Body of pancreas (tissue), 4 donors: ENCODE results near the gene SLC15A4. TPM values are rescaled to one million over a fixed set of nuclear protein-coding genes. Genes with fewer than 3 reads are reported as not detected.
"Not testable (repeated sequence)": the region's sequence is repeated elsewhere in the genome, so short reads cannot be mapped to it uniquely, and the experiment has no call there.

Experiments
- ATAC-seq: fragments of 150-250 bp; one replicate; pipeline ENCODE4 v1.9.1; 2016
- DNase-seq, 4 donors: peaks; one replicate each; pipeline ENCODE4 v3.0.0-alpha.2; 2019
- H3K27ac ChIP-seq, 4 donors: fragments of 200-600 bp; sonication (generic); 1 replicate in 3 of 4; 2 replicates in 1 of 4; pipeline versions ENCODE4 v1.5.1 to v1.6.1; 2016 to 2019; ENCODE audit warnings: mild to moderate bottlenecking in 1 of 4, mixed read lengths in 1 of 4, moderate library complexity in 1 of 4
- H3K27me3 ChIP-seq, 2 donors: fragments of 200-600 bp; sonication (generic); one replicate each; pipeline ENCODE4 v1.6.0; 2016; ENCODE audit warnings: mild to moderate bottlenecking in 1 of 2
- H3K36me3 ChIP-seq, 2 donors: fragments of 200-600 bp; sonication (generic); replicated peaks in 1 of 2; 2 replicates each; pipeline ENCODE4 v1.5.1; 2016; ENCODE audit warnings: low read depth in 2 of 2; ENCODE audit not compliant: insufficient read depth in 1 of 2
- H3K4me1 ChIP-seq: fragments of 200-600 bp; sonication (generic); one replicate; pipeline ENCODE4 v1.6.0; 2016
- H3K4me3 ChIP-seq, 2 donors: fragments of 200-600 bp; sonication (generic); 1 replicate in 1 of 2; 2 replicates in 1 of 2; pipeline ENCODE4 v1.5.1; 2016 to 2019
- H3K9me3 ChIP-seq, 3 donors: fragments of 200-600 bp; sonication (generic); 1 replicate in 2 of 3; 2 replicates in 1 of 3; pipeline ENCODE4 v1.5.1; 2016
- CTCF ChIP-seq, 7 experiments: fragments of 450-650 bp in 4 of 7; fragments of 200-600 bp in 3 of 7; sonication (generic) in 3 of 7; IDR thresholded peaks; one replicate each; pipeline ENCODE4 v1.5.1; 2016 to 2019; ENCODE audit warnings: antibody characterized with exemption in 7 of 7
- POLR2A ChIP-seq, 3 donors: fragments of 450-650 bp; IDR thresholded peaks; one replicate each; pipeline ENCODE4 v1.6.1; 2016; ENCODE audit warnings: antibody characterized with exemption in 3 of 3, mild to moderate bottlenecking in 2 of 3
- WGBS, 2 donors: methylation state at CpG; one replicate each; pipeline ENCODE4 v1.1.5; 2017; 5-methylcytosine and 5-hydroxymethylcytosine counted together
- intact Hi-C: fragments of 100-400 bp; cut with DNase I; formaldehyde crosslinking; loops from one replicate; pipeline ENCODE4 v1.15.1; 2023
- total RNA-seq, 2 donors: library from RNA; depleted of rRNA; stranded (reverse); fragments of >200 nt; gene quantifications; one replicate each; pipeline ENCODE4 v1.1.0, GENCODE V29; 2016

Gene SLC15A4
- total RNA-seq, 2 donors from 2014 or later = 14.5 to 21.0 TPM

GRCh38 chr12:128848371-128848770 is 24.6 kb upstream of the SLC15A4 start:
- Histone ChIP-seq H3K4me3 (no peak overlapping the region), H3K27ac (no peak overlapping the region), H3K36me3 (no peaks in the 10 kb centered on the region), H3K27me3 (no peaks in the 10 kb centered on the region), H3K9me3 (no peaks in the 10 kb centered on the region), H3K4me1 (no peaks in the 10 kb centered on the region)
- DNase-seq (no peak), ATAC-seq (no peak)
- intact Hi-C loops = no loop called here
- 93 to 94% methylated on average over 13 to 14 of the region's 14 CpGs for WGBS, 2 donors
- TF ChIP-seq POLR2A (IDR thresholded peaks at IDR 0.05) (no peak), CTCF (IDR thresholded peaks at IDR 0.05) (no peak)

GRCh38 chr12:128846671-128847070 is 22.9 kb upstream of the SLC15A4 start:
- intact Hi-C loops, DNase-seq: not testable (repeated sequence)
- WGBS, 2 donors = 76 to 83% methylated on average over 5 to 27 of the region's 27 CpGs

GRCh38 chr12:128844031-128844635 is 20.4 kb upstream of the SLC15A4 start:
- intact Hi-C loops = no loop called here
- no peaks in the 10 kb centered on the region for H3K27me3 ChIP-seq
- no peak overlapping the region for H3K4me3 ChIP-seq
- 58 to 59% methylated on average over 4 to 11 of the region's 11 CpGs for WGBS, 2 donors
- no peak for TF ChIP-seq POLR2A (IDR thresholded peaks at IDR 0.05)
- TF ChIP-seq CTCF (IDR thresholded peaks at IDR 0.05) = no peak
- H3K4me1 ChIP-seq = no peaks in the 10 kb centered on the region
- no peak overlapping the region for H3K27ac ChIP-seq
- peak in 1 of 4 donors; percentile 50 for DNase-seq
- ATAC-seq = no peak
- no peaks in the 10 kb centered on the region for H3K36me3 ChIP-seq
- H3K9me3 ChIP-seq = no peaks in the 10 kb centered on the region

More at GRCh38 chr12:128846671-128847070, 22.9 kb upstream of the SLC15A4 start:
- not testable (repeated sequence) for H3K4me3 ChIP-seq, H3K36me3 ChIP-seq, H3K9me3 ChIP-seq, H3K27ac ChIP-seq, ATAC-seq, H3K27me3 ChIP-seq, H3K4me1 ChIP-seq

- DNase-seq (no peak), ATAC-seq (no peak)
- intact Hi-C loops = no loop called here
- Histone ChIP-seq H3K9me3 (no peaks in the 10 kb centered on the region), H3K27me3 (no peaks in the 10 kb centered on the region), H3K4me3 (no peak overlapping the region), H3K4me1 (no peaks in the 10 kb centered on the region), H3K36me3 (no peaks in the 10 kb centered on the region), H3K27ac (no peak overlapping the region)
- 59 to 77% methylated on average over 4 of the region's 4 CpGs for WGBS, 2 donors
- TF ChIP-seq POLR2A (IDR thresholded peaks at IDR 0.05) (no peak), CTCF (IDR thresholded peaks at IDR 0.05) (no peak)
Measured at GRCh38 chr12:128843538-128843937, 19.8 kb upstream of the SLC15A4 start.

GRCh38 chr12:128842579-128842978 is 18.8 kb upstream of the SLC15A4 start:
- H3K9me3 ChIP-seq = no peaks in the 10 kb centered on the region
- WGBS, 2 donors = 77 to 85% methylated on average over 11 of the region's 11 CpGs
- no peak for ATAC-seq

More at GRCh38 chr12:128842579-128842978, 18.8 kb upstream of the SLC15A4 start:
- Histone ChIP-seq H3K4me3 (no peak overlapping the region), H3K36me3 (no peaks in the 10 kb centered on the region), H3K27me3 (no peaks in the 10 kb centered on the region), H3K4me1 (no peaks in the 10 kb centered on the region), H3K27ac (no peak overlapping the region)
- no peak for DNase-seq
- TF ChIP-seq POLR2A (IDR thresholded peaks at IDR 0.05) = no peak
- TF ChIP-seq CTCF (IDR thresholded peaks at IDR 0.05) = no peak
- intact Hi-C loops = no loop called here
